Measurements from ENCODE around the gene ZFAND3. TPM values are rescaled to one million over a fixed set of nuclear protein-coding genes. Genes with fewer than 3 reads are reported as not detected.
"Not testable (repeated sequence)": the region's sequence is repeated elsewhere in the genome, so short reads cannot be mapped to it uniquely, and the experiment has no call there.

Gene ZFAND3
- total and polyA plus RNA-seq, 2 experiments from 2014 or later: 36.5 to 50.0 TPM

- Histone ChIP-seq H3K79me2 (peaks cover 99% of the 10 kb centered on the region), H3K27ac (no peak overlapping the region), H3K9me3 (ENCODE audit: low read depth) (no peaks in the 10 kb centered on the region), H3K4me1 (ENCODE audit: insufficient read depth) (no peaks in the 10 kb centered on the region), H3K4me3 (no peak overlapping the region), H3K36me3 (replicated peaks; ENCODE audit: insufficient read depth, low read depth) (no peaks in the 10 kb centered on the region), H3K4me2 (no peak overlapping the region), H4K20me1 (ENCODE audit: insufficient read depth, poor library complexity, severe bottlenecking) (peaks cover 96% of the 10 kb centered on the region), H3K9me2 (replicated peaks; ENCODE audit: insufficient read depth) (no peaks in the 10 kb centered on the region), H3K27me3 (no peaks in the 10 kb centered on the region), H2AFZ (no peak overlapping the region)
- TF ChIP-seq EZH2phosphoT487 (IDR thresholded peaks at IDR 0.05; ENCODE audit: low read depth, severe bottlenecking, unreplicated experiment) (no peak), CTCF (IDR thresholded peaks at IDR 0.05; ENCODE audit: poor library complexity) (no peak), EZH2 (IDR thresholded peaks at IDR 0.05; ENCODE audit: borderline replicate concordance) (no peak)
- no peak for DNase-seq (ENCODE audit: low spot score)
These were observed 127.9 kb downstream of the ZFAND3 start for GRCh38 chr6:37947468-37947867.

GRCh38 chr6:37948584-37948983 lies 129.1 kb downstream of the ZFAND3 start:
- not testable (repeated sequence) for H3K27ac ChIP-seq; H3K27me3 ChIP-seq; H3K9me3 ChIP-seq (ENCODE audit: low read depth); H3K4me1 ChIP-seq (ENCODE audit: insufficient read depth); H3K4me2 ChIP-seq; H2AFZ ChIP-seq; DNase-seq (ENCODE audit: low spot score); H3K9me2 ChIP-seq (replicated peaks; ENCODE audit: insufficient read depth); H3K36me3 ChIP-seq (replicated peaks; ENCODE audit: insufficient read depth, low read depth); H3K4me3 ChIP-seq
- Histone ChIP-seq H3K79me2 (peaks cover 99% of the 10 kb centered on the region), H4K20me1 (ENCODE audit: insufficient read depth, poor library complexity, severe bottlenecking) (peaks cover 96% of the 10 kb centered on the region)
- 95% methylated on average over 2 of the region's 2 CpGs for WGBS (ENCODE audit: low lambda C conversion rate, missing lambda C conversion rate)

GRCh38 chr6:37952027-37952426 lies 132.5 kb downstream of the ZFAND3 start:
- Histone ChIP-seq H3K79me2 (peaks cover 99% of the 10 kb centered on the region), H3K27me3 (no peaks in the 10 kb centered on the region), H3K4me2 (no peak overlapping the region), H3K36me3 (replicated peaks; ENCODE audit: insufficient read depth, low read depth) (no peaks in the 10 kb centered on the region), H2AFZ (no peak overlapping the region), H4K20me1 (ENCODE audit: insufficient read depth, poor library complexity, severe bottlenecking) (peaks cover 96% of the 10 kb centered on the region), H3K4me3 (no peak overlapping the region), H3K27ac (no peak overlapping the region), H3K9me3 (ENCODE audit: low read depth) (no peaks in the 10 kb centered on the region), H3K4me1 (ENCODE audit: insufficient read depth) (no peaks in the 10 kb centered on the region), H3K9me2 (replicated peaks; ENCODE audit: insufficient read depth) (no peaks in the 10 kb centered on the region)
- no peak for DNase-seq (ENCODE audit: low spot score)
- TF ChIP-seq EZH2 (IDR thresholded peaks at IDR 0.05; ENCODE audit: borderline replicate concordance) (no peak), EZH2phosphoT487 (IDR thresholded peaks at IDR 0.05; ENCODE audit: low read depth, severe bottlenecking, unreplicated experiment) (no peak), CTCF (IDR thresholded peaks at IDR 0.05; ENCODE audit: poor library complexity) (no peak)
- WGBS (ENCODE audit: low lambda C conversion rate, missing lambda C conversion rate): 89% methylated on average over 2 of the region's 2 CpGs

GRCh38 chr6:37954791-37955190 lies 135.3 kb downstream of the ZFAND3 start:
- Histone ChIP-seq H3K9me2 (replicated peaks; ENCODE audit: insufficient read depth) (no peaks in the 10 kb centered on the region), H3K4me1 (ENCODE audit: insufficient read depth) (no peaks in the 10 kb centered on the region), H3K27ac (no peak overlapping the region), H3K4me2 (no peak overlapping the region), H3K36me3 (replicated peaks; ENCODE audit: insufficient read depth, low read depth) (no peaks in the 10 kb centered on the region), H4K20me1 (ENCODE audit: insufficient read depth, poor library complexity, severe bottlenecking) (peaks cover 95% of the 10 kb centered on the region), H3K79me2 (peaks cover 99% of the 10 kb centered on the region), H2AFZ (no peak overlapping the region), H3K4me3 (no peak overlapping the region), H3K9me3 (ENCODE audit: low read depth) (no peaks in the 10 kb centered on the region), H3K27me3 (no peaks in the 10 kb centered on the region)
- TF ChIP-seq EZH2phosphoT487 (IDR thresholded peaks at IDR 0.05; ENCODE audit: low read depth, severe bottlenecking, unreplicated experiment) (no peak), CTCF (IDR thresholded peaks at IDR 0.05; ENCODE audit: poor library complexity) (no peak), EZH2 (IDR thresholded peaks at IDR 0.05; ENCODE audit: borderline replicate concordance) (no peak)
- DNase-seq (ENCODE audit: low spot score): no peak

All from hepatocyte (in vitro differentiated cells).